WTC11 (cell line): ENCODE data around the gene PTPN1. TPM values are rescaled to one million over a fixed set of nuclear protein-coding genes. Genes with fewer than 3 reads are reported as not detected.

ENCODE experiments used
- ATAC-seq: fragments of 200-7000 bp; cut with Tn5 transposase; 2 replicates; pipeline ENCODE4 v1.10.0; 2021; ENCODE audit warnings: mild to moderate bottlenecking, moderate library complexity
- CTCF ChIA-PET: fragments of 300-600 bp; sonication (Branson Sonifier 250); formaldehyde crosslinking; loops from one replicate; lab custom pipeline; 2021; ENCODE audit warnings: antibody characterized with exemption; lab: Charles Lee
- POLR2A ChIA-PET: fragments of 350-600 bp; sonication (Branson Sonifier 250); formaldehyde crosslinking; loops from one replicate; lab custom pipeline; 2021; ENCODE audit warnings: antibody characterized with exemption; lab: Charles Lee
- DNase-seq: peaks from one replicate; pipeline ENCODE4 v3.0.0; 2021; ENCODE audit warnings: low spot score
- H3K27ac Mint-ChIP-seq: 2 replicates; pipeline ENCODE4 v1.8.0; 2021; ENCODE audit warnings: mixed read lengths
- H3K27me3 Mint-ChIP-seq: 2 replicates; pipeline ENCODE4 v1.8.0; 2021; ENCODE audit warnings: low read depth, mild to moderate bottlenecking, moderate library complexity, mixed read lengths
- H3K36me3 Mint-ChIP-seq: 2 replicates; pipeline ENCODE4 v1.8.0; 2021; ENCODE audit warnings: mixed read lengths
- H3K4me1 Mint-ChIP-seq: 2 replicates; pipeline ENCODE4 v1.8.0; 2022; ENCODE audit warnings: mixed read lengths
- H3K4me3 Mint-ChIP-seq: 2 replicates; pipeline ENCODE4 v1.8.0; 2021; ENCODE audit warnings: mild to moderate bottlenecking, moderate library complexity, mixed read lengths
- H3K9me3 Mint-ChIP-seq: 2 replicates; pipeline ENCODE4 v1.8.0; 2021; ENCODE audit warnings: mixed read lengths
- GABPB1 ChIP-seq: sonication (generic); formaldehyde crosslinking; IDR thresholded peaks from 2 replicates; pipeline ENCODE4 v1.8.1; 2023; ENCODE audit warnings: mild to moderate bottlenecking, missing genetic modification reagents
- IRF1 ChIP-seq: sonication (generic); formaldehyde crosslinking; IDR thresholded peaks from 2 replicates; pipeline ENCODE4 v1.8.0; 2023; ENCODE audit warnings: missing genetic modification reagents
- JAZF1 ChIP-seq: fragments of 250-450 bp; sonication (Bioruptor Pico); IDR thresholded peaks from 2 replicates; pipeline ENCODE4 v1.9.0; 2021; ENCODE audit warnings: moderate library complexity, mild to moderate bottlenecking, inconsistent platforms
- JUN ChIP-seq: sonication (generic); formaldehyde crosslinking; IDR thresholded peaks from 2 replicates; pipeline ENCODE4 v1.8.0; 2023; ENCODE audit warnings: mild to moderate bottlenecking, missing genetic modification reagents
- PREB ChIP-seq: sonication (generic); formaldehyde crosslinking; IDR thresholded peaks from 2 replicates; pipeline ENCODE4 v1.8.1; 2022; ENCODE audit warnings: mild to moderate bottlenecking, missing genetic modification reagents, moderate library complexity, borderline replicate concordance
- PRRX2 ChIP-seq: fragments of 250-450 bp; sonication (Bioruptor Pico); IDR thresholded peaks from 2 replicates; pipeline ENCODE4 v1.8.0; 2021; ENCODE audit warnings: mild to moderate bottlenecking
- RORB ChIP-seq: fragments of 250-450 bp; sonication (Bioruptor Pico); IDR thresholded peaks from 2 replicates; pipeline ENCODE4 v1.9.0; 2021; ENCODE audit warnings: mild to moderate bottlenecking
- ZNF138 ChIP-seq: sonication (generic); formaldehyde crosslinking; conservative IDR thresholded peaks from 2 replicates; pipeline ENCODE4 v1.8.1; 2022; ENCODE audit warnings: mild to moderate bottlenecking, moderate library complexity, missing genetic modification reagents
- ZNF219 ChIP-seq: sonication (generic); formaldehyde crosslinking; IDR thresholded peaks from 2 replicates; pipeline ENCODE4 v1.8.0; 2023; ENCODE audit warnings: missing genetic modification reagents, mild to moderate bottlenecking, borderline replicate concordance
- ZNF396 ChIP-seq: fragments of 250-450 bp; sonication (Bioruptor Pico); IDR thresholded peaks from 2 replicates; pipeline ENCODE4 v1.8.0; 2021; ENCODE audit warnings: mild to moderate bottlenecking, moderate library complexity, borderline replicate concordance
- total RNA-seq: library from RNA; stranded (reverse); gene quantifications from 3 replicates; pipeline ENCODE4 v1.2.3, GENCODE V29; 2021
- TF ChIP-seq, protein P1 (sequence below): sonication (generic); formaldehyde crosslinking; IDR thresholded peaks from 2 replicates; pipeline ENCODE4 v1.8.1; 2023; ENCODE audit warnings: mild to moderate bottlenecking, missing genetic modification reagents, moderate library complexity
- TF ChIP-seq, protein P2 (sequence below): sonication (generic); formaldehyde crosslinking; IDR thresholded peaks from 2 replicates; pipeline ENCODE4 v1.8.0; 2023; ENCODE audit warnings: missing genetic modification reagents, mild to moderate bottlenecking, borderline replicate concordance
- TF ChIP-seq, protein P3 (sequence below): sonication (generic); formaldehyde crosslinking; IDR thresholded peaks from 2 replicates; pipeline ENCODE4 v1.8.0; 2022; ENCODE audit warnings: mild to moderate bottlenecking, missing genetic modification reagents
- TF ChIP-seq, protein P4 (sequence below): sonication (generic); formaldehyde crosslinking; IDR thresholded peaks from 2 replicates; pipeline ENCODE4 v1.8.1; 2023; ENCODE audit warnings: mild to moderate bottlenecking, moderate library complexity, missing genetic modification reagents

PTPN1 gene
- total RNA-seq, 1 experiment from 2014 or later: 29.4 TPM

- DNase-seq: no peak
- POLR2A ChIA-PET: no interaction called here
- Mint-ChIP-seq H3K27ac (no peak overlapping the region), H3K36me3 (no peaks in the 10 kb centered on the region), H3K4me1 (peaks cover 13% of the 10 kb centered on the region), H3K9me3 (no peaks in the 10 kb centered on the region), H3K4me3 (no peak overlapping the region), H3K27me3 (no peaks in the 10 kb centered on the region)
- ATAC-seq: peak; percentile 67
- CTCF ChIA-PET: interaction anchor here (0.6 to 1.9 kb wide), 7 partner anchors 9 to 267 kb away, joined by 3 to 6 read pairs (median 5); no protein-coding TSS in a partner anchor
- TF ChIP-seq PRRX2: no peak
- TF ChIP-seq, protein P1, sequence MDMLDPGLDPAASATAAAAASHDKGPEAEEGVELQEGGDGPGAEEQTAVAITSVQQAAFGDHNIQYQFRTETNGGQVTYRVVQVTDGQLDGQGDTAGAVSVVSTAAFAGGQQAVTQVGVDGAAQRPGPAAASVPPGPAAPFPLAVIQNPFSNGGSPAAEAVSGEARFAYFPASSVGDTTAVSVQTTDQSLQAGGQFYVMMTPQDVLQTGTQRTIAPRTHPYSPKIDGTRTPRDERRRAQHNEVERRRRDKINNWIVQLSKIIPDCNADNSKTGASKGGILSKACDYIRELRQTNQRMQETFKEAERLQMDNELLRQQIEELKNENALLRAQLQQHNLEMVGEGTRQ: no peak
- no peak for TF ChIP-seq JAZF1 (CRISPR knock-in tag)
- TF ChIP-seq, protein P2, sequence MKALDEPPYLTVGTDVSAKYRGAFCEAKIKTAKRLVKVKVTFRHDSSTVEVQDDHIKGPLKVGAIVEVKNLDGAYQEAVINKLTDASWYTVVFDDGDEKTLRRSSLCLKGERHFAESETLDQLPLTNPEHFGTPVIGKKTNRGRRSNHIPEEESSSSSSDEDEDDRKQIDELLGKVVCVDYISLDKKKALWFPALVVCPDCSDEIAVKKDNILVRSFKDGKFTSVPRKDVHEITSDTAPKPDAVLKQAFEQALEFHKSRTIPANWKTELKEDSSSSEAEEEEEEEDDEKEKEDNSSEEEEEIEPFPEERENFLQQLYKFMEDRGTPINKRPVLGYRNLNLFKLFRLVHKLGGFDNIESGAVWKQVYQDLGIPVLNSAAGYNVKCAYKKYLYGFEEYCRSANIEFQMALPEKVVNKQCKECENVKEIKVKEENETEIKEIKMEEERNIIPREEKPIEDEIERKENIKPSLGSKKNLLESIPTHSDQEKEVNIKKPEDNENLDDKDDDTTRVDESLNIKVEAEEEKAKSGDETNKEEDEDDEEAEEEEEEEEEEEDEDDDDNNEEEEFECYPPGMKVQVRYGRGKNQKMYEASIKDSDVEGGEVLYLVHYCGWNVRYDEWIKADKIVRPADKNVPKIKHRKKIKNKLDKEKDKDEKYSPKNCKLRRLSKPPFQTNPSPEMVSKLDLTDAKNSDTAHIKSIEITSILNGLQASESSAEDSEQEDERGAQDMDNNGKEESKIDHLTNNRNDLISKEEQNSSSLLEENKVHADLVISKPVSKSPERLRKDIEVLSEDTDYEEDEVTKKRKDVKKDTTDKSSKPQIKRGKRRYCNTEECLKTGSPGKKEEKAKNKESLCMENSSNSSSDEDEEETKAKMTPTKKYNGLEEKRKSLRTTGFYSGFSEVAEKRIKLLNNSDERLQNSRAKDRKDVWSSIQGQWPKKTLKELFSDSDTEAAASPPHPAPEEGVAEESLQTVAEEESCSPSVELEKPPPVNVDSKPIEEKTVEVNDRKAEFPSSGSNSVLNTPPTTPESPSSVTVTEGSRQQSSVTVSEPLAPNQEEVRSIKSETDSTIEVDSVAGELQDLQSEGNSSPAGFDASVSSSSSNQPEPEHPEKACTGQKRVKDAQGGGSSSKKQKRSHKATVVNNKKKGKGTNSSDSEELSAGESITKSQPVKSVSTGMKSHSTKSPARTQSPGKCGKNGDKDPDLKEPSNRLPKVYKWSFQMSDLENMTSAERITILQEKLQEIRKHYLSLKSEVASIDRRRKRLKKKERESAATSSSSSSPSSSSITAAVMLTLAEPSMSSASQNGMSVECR (CRISPR knock-in tag): no peak
- TF ChIP-seq ZNF396 (CRISPR knock-in tag): no peak
- TF ChIP-seq, protein P3, sequence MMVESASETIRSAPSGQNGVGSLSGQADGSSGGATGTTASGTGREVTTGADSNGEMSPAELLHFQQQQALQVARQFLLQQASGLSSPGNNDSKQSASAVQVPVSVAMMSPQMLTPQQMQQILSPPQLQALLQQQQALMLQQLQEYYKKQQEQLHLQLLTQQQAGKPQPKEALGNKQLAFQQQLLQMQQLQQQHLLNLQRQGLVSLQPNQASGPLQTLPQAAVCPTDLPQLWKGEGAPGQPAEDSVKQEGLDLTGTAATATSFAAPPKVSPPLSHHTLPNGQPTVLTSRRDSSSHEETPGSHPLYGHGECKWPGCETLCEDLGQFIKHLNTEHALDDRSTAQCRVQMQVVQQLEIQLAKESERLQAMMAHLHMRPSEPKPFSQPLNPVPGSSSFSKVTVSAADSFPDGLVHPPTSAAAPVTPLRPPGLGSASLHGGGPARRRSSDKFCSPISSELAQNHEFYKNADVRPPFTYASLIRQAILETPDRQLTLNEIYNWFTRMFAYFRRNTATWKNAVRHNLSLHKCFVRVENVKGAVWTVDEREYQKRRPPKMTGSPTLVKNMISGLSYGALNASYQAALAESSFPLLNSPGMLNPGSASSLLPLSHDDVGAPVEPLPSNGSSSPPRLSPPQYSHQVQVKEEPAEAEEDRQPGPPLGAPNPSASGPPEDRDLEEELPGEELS (CRISPR knock-in tag): no peak
- TF ChIP-seq ZNF138: no peak
- TF ChIP-seq, protein P4, sequence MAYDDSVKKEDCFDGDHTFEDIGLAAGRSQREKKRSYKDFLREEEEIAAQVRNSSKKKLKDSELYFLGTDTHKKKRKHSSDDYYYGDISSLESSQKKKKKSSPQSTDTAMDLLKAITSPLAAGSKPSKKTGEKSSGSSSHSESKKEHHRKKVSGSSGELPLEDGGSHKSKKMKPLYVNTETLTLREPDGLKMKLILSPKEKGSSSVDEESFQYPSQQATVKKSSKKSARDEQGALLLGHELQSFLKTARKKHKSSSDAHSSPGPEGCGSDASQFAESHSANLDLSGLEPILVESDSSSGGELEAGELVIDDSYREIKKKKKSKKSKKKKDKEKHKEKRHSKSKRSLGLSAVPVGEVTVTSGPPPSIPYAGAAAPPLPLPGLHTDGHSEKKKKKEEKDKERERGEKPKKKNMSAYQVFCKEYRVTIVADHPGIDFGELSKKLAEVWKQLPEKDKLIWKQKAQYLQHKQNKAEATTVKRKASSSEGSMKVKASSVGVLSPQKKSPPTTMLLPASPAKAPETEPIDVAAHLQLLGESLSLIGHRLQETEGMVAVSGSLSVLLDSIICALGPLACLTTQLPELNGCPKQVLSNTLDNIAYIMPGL (CRISPR knock-in tag): no peak
- no peak for TF ChIP-seq RORB (CRISPR knock-in tag)
- TF ChIP-seq JUN (CRISPR knock-in tag): no peak
- TF ChIP-seq ZNF219 (CRISPR knock-in tag): no peak
- TF ChIP-seq PREB (CRISPR knock-in tag): no peak
- TF ChIP-seq IRF1 (CRISPR knock-in tag): no peak
- TF ChIP-seq GABPB1 (CRISPR knock-in tag): no peak
Measured at GRCh38 chr20:50526403-50526989, 16.3 kb downstream of the PTPN1 start.
